HG03342 (cell line): Measurements from ENCODE around the gene ACP6.
"Not testable (repeated sequence)": the region's sequence is repeated elsewhere in the genome, so short reads cannot be mapped to it uniquely, and the experiment has no call there.

Source experiments
- ATAC-seq: cut with Tn5 transposase; IDR thresholded peaks from one replicate; pipeline ENCODE4 v1.9.1; 2021; ENCODE audit warnings: mild to moderate bottlenecking, moderate library complexity; ENCODE audit not compliant: unreplicated experiment

ACP6 gene

DNA sequence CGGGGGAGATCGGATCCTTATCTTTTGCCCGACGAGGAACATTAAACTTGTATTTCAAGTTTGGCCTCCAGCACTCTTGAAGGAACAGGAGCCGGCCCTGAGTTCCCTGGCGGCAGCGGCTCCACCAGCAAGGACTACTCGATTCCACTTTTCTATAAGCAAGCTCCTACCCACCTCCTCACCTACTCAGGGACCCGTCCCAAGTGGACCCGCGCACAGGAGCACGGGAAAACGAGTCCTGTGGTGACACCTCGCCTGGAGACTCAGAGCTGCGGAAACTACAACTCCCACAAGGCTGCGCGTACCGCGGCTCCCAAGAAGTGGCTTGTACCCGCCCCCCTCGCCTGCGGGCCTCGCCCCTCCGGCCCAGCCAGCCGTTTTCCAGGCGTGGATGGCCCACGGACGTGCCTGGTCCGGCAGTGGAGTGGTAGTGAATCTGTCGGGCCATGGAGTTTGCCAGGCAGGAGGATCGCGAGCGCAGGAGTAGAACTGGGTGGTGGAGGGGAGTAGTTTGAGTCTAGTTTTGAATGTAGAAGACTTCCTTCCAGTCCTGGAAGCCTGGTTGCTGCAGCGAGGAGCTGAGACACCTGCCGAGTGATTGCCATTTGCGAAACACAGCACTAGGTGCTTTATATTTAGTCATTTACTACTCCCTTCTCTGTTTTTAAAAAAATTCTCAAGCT lies at the start of gene ACP6:
Gene ACP6, minus strand, starts transcription at position 206 of the 683 bp plus-strand sequence. CDS start 476 bp downstream, outside the sequence.
- ATAC-seq: peak; percentile 96

DNA sequence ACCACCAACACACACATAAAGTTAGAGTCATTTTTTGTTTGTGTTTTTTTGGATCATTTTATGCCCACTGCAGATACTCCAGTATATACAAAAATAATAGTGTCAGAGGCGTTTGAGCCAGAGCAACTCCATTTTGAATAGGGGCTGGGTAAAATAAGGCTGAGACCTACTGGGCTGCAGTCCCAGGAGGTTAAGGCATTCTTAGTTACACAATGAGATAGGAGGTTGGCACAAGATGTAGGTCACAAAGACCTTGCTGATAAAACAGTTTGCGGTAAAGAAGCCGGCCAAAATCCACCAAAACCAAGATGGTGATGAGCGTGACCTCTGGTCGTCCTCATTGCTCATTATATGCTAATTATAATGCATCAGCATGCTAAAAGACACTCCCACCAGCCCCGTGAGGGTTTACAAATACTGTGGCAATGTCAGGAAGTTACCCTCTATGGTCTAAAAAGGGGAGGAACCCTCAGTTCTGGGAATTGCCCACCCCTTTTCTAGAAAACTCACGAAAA lies 49.4 kb upstream of the ACP6 start:
- ATAC-seq: no peak

DNA sequence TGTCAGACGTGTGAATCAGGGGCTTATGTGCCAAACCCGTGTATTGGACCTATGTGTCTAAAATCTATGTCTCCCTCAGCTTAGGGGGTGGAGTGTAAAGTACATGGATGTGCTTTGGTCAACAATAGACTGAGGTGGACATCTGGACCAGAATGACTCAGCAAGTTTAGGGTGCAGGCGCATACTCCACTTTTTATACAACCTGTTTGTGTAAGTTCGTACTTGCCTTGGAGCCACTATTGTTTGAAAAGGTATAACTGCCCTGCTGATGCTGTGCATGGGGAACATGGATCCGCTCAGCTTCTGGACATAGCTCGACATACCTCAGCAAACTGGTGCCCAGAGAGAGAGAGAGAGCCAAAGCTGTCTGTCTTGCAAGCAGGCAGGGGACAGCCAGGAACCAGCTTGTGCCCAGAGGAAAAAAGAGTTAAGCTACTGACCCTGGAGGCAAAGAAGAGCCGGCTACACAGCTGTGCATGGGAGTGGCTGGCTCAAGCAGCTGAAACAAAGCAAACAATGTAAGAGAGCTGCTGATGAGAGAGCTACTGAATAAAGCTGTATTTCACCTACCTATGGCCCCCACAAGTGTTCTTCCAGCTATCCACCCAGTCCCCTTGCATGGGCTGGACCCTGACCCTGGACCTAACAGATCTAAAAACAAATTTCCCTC lies 48.8 kb upstream of the ACP6 start:
- no peak for ATAC-seq

DNA sequence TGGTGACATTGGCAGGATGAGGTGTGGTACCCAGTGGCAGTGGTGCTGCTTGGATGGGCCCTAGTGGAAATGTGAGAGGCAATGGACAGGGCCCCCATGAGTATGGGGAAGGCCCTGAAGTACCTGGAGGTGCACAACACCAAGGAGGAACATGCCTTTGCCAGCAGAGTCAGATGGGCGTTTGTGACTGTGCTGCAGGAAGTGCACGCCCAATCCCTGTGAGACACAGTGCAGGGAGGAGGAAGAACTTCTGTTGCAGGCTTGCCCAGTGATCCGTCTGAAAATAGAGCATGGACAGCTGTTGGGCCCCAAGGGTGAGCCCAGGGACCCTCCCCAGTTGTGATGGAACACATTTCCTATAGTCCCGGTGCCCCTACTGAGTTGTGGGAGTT lies 47.4 kb upstream of the ACP6 start:
- no peak for ATAC-seq

DNA sequence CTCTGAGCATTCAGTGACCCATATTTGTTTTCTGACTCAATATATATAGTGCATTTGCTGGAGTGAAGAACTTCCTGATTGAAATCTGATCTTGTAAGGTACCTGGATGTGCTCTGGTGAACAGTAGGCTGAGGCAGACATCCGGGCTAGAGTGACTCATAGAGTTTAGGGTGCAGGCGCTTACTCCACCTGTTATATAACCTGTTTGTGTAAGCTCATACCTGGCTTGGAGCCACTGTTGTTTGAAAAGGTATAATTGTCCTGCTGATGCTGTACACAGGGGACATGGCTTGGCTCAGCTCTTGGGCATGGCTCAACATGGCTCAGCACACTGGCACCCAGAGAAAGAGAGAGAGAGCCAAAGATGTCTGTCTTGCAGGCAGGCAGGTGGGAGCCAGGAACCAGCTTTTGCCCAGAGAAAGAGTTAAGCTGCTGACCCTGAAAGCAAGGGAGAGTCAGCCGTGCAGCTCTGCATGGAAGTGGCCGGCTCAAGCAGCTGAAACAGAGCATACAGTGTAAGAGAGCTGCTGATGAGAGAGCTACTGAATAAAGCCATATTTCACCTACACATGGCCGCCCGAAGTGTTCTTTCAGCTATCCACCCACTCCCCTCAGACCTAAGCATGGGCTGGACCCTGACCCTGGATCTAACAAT lies 46.9 kb upstream of the ACP6 start:
- no peak for ATAC-seq

DNA sequence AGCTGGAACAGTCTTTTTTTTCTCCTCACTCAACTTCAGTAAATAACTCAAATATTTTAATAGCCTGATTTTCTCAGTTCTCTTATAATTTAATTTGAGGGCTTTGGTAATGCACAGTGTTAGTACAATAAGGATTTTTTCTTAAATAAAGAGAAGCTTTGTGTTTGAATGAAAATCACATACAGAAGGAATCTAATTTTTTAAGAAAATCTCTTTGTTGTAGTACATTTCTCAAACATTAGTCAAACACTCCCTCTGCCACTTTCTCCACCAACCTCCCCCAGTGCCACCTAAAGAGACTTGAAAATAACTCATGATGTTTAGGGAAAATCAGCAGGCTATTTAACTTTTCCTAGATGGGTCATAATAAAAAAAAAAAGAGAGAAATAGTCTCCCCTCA lies 42.3 kb upstream of the ACP6 start:
- no peak for ATAC-seq

DNA sequence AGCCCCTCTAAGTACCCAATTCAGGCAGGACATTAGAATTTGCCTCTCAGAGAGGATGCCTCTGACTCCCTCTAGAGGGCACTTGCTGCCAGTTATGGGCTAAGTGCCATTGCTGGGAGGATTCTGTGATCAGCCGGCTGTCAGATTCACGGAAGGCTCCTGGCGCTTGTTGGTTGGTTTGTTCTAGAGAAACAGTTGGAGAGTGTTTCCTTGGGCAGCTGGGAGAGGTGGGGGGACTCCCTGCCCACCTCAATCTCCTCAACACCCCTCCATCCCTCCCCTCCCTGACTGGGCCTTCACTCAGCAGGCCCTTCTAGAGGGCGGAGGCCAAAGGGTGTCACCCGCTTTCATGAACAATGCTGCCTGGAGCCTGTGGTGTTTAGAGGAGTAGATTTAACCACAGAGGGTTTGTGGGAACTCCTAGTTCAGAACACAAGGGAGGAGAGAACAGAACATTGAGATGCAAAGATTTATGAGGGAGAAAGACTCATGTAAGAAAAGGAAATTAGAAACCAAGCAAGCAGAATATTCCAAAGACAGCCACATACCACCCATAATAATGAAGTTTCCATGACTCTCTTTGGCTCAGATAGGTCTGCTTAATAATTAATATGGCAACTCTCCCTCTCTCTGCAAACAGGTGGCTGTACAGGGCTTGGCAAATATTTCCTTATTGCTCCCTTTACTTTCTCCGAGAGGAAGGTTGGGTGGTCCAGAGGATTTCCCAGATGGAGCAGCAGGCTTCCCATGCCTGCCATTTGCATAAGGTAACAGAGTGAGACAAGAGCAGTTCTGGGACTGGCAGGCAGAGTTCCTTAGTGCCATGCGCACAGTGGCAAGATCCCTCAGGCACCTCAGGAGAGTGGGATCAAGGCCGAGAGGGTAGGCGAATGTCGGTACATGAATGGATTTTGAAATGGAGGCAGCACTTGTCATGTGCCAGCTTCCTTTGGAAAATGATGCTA lies 30.0 kb upstream of the ACP6 start:
- no peak for ATAC-seq

DNA sequence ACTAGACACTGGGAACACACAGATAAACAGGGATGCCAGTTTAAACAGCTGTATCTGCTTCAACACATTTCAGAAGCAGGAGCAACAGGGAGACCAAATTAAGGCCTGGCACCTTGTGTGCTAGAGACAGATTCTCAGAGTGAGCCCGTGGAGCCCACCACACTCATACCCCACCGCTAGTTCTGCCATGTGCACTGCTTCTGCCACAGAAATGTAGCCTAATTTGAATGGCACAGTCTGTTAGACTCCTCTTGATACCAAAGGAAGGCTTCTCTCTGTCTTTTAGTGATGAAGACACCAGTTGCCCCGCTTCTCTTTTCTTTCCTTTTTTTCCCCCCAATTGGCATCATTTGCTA lies 29.3 kb upstream of the ACP6 start:
- ATAC-seq: no peak

DNA sequence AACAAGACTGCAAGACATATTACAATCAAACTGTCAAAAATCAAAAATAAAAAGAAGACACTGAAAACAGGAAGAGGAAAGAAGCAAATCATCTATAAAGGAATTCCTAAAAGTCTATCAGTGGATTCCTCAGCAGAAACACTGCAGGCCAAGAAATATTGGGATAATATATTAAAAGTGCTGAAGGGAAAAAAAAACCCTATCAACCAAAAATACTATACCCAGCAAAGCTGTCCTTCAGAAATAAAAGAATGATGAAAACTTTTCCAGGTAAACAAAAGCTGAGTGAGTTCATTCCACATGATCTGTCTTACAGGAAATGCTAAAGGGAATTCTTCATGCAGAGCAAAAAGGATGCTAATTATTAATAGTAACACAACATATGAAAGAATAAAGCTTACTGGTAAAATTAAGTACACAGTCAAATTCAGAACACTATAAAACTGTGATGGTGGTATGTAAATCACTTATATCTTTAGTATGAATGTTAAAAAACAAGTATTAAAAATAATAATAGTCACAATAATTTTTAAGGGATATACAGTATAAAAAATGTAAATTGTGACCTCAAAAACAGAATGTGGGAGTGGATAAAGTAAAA lies 12.9 kb upstream of the ACP6 start:
- ATAC-seq: no peak

DNA sequence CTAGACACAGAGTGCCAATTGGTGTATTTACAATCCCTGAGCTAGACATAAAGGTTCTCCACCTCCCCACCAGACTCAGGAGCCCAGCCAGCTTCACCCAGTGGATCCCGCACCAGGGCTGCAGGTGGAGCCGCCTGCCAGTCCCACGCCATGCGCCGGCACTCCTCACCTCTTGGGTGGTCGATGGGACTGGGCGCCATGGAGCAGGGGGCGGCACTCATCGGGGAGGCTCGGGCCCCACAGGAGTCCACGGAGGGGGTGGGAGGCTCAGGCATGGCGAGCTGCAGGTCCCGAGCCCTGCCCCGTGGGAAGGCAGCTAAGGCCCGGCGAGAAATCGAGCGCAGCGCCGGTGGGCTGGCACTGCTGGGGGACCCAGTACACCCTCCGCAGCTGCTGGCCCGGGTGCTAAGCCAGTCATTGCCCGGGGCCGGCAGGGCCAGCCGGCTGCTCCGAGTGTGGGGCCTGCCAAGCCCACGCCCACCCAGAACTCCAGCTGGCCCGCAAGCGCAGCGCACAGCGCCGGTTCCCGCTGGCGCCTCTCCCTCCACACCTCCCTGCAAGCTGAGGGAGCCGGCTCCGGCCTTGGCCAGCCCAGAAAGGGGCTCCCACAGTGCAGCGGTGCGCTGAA lies 10.4 kb upstream of the ACP6 start:
- ATAC-seq: not testable (repeated sequence)

DNA sequence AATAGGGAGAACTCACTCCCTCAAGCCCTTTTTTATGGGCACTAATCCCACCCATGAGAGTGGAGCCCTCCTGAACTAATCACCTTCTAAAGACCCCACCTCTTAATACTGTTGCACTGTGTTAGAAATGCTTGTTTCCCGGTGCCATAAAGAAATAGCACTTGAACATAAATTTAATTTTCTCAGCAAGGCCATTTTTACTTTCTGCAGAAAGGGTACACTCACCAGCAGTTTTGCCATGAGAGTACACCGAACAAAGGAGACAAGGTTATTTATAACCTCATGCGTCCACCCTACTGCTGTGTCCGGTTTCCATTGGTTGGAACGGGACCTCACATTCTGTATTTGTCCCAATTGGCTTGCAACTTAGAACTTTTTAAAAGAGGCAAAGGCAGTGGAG lies 7.4 kb upstream of the ACP6 start:
- not testable (repeated sequence) for ATAC-seq

DNA sequence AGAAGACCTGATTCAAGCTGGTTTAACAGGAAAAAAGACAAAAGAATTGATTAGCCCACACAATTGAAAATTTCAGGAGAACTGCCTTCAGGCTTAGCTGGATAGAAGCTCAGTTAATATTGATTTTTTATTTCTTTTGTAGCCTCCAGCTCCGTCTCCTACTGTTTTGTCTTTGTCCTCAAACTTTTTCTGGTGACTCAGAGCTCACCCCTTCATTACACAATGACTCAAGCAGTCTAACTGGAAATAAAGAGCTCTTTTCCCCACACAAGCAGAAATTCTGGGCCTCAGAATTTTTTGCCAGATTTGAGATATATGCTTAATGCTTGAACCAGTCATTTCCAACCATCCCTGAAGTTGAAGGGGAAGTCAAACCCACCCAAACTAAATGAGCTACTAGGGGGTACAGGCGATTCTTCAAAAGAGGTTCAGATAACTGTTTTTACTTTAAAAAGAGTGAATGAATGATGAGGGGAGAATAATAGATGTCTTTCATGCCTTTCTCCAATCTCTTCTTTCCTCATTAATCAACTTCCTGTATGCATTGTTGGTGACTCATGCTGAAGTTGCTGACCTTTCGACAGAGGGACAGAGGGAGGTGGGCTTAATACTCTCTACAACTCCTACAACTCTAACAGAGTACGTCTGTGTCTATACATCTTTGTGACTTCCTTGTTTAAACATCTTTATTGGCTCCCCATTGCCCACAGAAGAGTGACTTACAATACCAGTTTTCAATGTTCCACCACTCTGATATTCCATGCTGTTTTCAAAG lies 6.2 kb upstream of the ACP6 start:
- no peak for ATAC-seq

DNA sequence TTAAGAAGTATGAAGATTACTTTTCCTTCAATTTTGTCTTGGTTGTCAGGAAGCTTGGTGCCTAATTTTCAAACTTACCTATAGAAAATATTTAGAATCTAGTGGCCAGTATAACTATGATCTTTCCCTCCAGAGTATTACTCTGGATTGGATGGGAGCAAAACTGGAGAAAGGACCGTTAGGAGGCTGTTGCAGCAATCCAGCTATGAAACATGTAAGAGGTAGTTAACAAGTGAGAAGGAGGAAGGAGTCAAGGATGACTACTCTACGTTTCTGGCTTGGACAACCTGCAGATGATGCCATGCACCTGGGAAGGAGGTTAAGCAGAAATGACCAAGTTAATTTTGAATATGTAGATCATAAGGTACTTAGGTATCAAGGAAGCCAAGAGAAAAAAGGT lies 3.5 kb upstream of the ACP6 start:
- ATAC-seq: no peak

DNA sequence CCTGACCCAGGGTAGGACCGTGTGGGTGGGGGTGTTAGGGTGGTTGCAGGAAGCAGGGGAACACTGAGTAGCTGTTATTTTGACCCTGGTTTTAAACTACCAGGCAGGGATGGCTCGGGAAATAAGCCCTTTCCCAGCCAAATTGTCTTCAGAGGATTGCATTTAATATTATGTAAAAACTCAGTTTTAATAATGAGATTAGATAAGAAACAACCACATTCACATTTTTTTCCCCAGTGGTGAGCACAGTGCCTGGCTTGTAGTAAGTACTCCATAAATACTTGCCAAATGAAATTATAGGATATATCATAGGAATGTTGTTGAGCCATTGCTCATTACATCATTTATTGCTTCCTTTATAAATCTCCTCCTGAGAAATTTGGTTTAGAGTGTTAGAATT lies 3.1 kb upstream of the ACP6 start:
- no peak for ATAC-seq

DNA sequence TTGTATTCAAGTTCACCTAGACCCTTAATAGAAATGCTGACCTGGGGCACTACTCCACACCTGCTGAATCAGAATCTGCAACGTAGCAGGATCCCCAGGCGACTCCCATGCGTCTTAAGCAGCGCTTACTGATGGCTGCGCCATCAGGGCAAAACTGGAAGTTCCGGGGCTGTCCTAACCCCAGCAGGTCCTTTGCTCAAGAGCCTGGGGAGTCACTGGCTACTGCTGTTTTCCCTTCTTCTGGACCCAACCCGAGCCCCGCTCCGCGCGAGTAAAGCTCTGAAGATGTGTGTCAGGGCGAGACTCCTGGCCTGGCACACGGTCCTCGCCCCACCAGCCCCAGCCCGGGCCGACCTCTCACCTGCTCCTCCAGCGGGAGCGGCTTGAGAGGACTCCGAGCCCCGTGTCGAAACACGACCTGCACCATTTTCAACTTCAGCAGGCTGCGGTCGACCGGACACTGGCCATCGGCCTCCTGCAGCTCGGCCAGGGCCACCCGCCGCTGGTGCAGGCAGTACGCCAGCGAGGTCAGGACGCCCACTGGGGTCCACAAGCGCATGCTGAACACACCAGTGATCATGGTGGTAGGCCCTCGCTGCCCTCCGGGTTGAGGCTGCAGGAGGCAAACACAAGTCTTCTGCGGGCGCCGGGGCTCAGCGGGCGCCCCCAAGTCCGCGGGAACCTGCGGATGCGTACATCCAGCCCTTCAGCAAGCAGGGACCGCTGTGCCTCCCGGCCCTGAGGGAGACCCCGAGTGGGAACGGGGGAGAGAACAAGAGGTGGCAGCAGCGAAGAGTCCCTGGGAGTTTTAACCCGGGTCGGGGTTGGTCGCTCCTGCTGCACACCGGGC lies 630 bp downstream of the ACP6 start:
- ATAC-seq: peak; percentile 34

DNA sequence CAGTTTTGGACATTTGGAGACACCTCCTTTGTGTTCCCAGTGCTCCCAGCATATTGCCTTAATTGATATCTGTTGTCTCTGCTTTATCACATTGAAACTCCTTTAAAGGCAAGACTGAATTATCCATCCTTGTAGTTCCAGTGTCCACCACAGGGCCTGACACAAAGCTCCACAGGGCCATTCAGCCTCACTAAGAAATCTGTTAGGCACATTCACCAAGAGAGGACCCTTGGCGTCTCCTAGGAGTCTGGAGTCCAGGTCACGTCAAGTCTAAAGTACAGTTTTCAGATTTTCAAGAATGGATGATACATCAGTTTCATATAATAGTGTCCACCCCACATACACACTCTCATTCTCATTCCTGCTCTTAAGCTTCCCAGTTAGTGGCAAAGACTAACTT lies 4.8 kb downstream of the ACP6 start:
- no peak for ATAC-seq

DNA sequence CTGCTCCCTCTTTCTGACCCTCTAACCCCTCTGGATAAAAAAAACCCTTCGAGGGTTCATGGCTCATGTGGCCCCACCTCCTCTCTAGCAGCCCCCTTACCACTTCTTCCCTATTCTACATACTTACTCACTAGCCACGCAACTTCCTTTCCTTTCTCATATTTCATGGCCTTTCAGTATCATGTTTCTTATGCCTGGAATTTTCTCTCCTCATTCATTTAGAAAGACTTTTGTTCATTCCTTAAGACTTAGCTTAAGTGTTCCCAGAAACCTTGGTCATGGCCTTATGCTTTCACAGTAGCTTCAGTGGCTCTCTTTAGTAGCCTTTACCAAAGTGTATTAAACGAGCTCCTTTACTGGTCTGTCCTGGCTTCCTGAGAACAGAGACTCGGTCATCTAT lies 6.1 kb downstream of the ACP6 start:
- ATAC-seq: no peak

DNA sequence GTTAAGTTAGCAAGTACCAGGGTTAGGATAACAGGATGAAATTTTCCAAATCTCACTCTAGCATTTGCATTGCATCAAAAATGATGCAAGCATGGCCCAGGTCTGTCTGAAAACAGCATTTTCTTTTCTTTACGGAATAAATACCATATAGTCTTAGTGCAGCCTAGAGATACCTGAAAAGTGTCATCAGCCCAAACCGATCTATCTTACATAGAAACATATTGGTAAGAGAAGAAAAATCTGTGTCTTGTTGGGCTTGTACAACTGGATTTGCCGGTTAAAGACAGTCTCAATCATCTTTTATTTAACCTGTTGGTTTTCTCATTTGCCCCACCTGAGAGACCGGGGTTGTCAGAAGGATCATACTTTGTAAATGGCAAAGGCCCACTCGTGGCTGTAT lies 15.8 kb downstream of the ACP6 start:
- no peak for ATAC-seq
